ENCODE measurements around the gene MAP7D3.

MAP7D3 gene

DNA sequence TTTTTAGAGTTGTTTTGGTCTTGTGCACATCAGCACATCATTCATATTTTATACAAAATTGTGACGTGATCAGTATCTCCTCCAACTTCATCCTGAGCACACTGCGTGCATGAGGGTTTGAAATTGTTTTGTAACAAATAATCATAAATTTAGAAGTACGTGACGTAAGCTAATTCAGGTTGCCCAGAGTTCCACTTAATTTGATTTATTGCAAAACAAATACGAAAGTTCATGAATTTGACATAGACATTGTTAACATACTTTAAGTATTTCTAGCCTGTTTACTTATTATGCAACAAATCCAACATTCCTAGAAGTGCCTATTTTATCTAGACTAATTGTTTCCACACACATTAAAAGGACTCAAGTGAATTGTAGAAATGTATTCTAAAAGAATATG is 48.3 kb downstream of the MAP7D3 start:
- Histone ChIP-seq H3K36me3 (ENCODE audit: control insufficient read depth in 2 of 2, insufficient read depth in 1 of 2, low read length in 2 of 2) (peaks cover 0 to 18% of the 10 kb centered on the region in 2 experiments; a peak in 1 of 3 replicates), H3K4me3 (ENCODE audit: low read depth, low read length) (no peak overlapping the region), H3K4me1 (ENCODE audit: control insufficient read depth, insufficient read depth, low read length) (peaks cover 6% of the 10 kb centered on the region; the same call in 1 of the 2 replicates), H3K27ac (ENCODE audit: extremely low read depth, low read depth, low read length) (no peak overlapping the region), H3K9me3 (ENCODE audit: control insufficient read depth, insufficient read depth, low read depth, low read length) (no peaks in the 10 kb centered on the region)
- POLR2A ChIA-PET: no interaction called here
- CTCF ChIA-PET: interaction anchor here (0.6 to 3.8 kb wide), 4 partner anchors 55 to 175 kb away, joined by 4 to 18 read pairs (median 4); no protein-coding TSS in a partner anchor
- TF ChIP-seq ZNF670 (tag by site-specific recombination; IDR thresholded peaks at IDR 0.05; ENCODE audit: low read depth): no peak
- TF ChIP-seq ZNF558 (tag by site-specific recombination; IDR thresholded peaks at IDR 0.05): no peak
- TF ChIP-seq ZNF146 (tag by site-specific recombination; IDR thresholded peaks at IDR 0.05): no peak
- 0 out of 2 replicates have a peak, but pooled peaks have one; percentile 43 for TF ChIP-seq TSHZ1 (tag by site-specific recombination; IDR thresholded peaks at IDR 0.05; ENCODE audit: borderline replicate concordance)
- TF ChIP-seq KLF1 (tag by site-specific recombination; IDR thresholded peaks at IDR 0.05): no peak
- no peak; the same call in 1 of the 2 replicates for TF ChIP-seq ZNF692 (tag by site-specific recombination; IDR thresholded peaks at IDR 0.05)
- TF ChIP-seq HOXC10 (CRISPR knock-in tag; IDR thresholded peaks at IDR 0.05): no peak
- no peak for TF ChIP-seq KLF9 (tag by site-specific recombination; IDR thresholded peaks at IDR 0.05; ENCODE audit: low read depth)
- TF ChIP-seq ZBTB49 (tag by site-specific recombination; IDR thresholded peaks at IDR 0.05; ENCODE audit: low read depth): no peak
- TF ChIP-seq ZSCAN4 (tag by site-specific recombination; IDR thresholded peaks at IDR 0.05): 0 out of 2 replicates have a peak, but pooled peaks have one; percentile 21
- TF ChIP-seq ZNF560 (tag by site-specific recombination; IDR thresholded peaks at IDR 0.05; ENCODE audit: borderline replicate concordance): no peak
- no peak for TF ChIP-seq ZNF292 (tag by site-specific recombination; IDR thresholded peaks at IDR 0.05; ENCODE audit: borderline replicate concordance, low read depth)
- TF ChIP-seq ZNF610 (tag by site-specific recombination; IDR thresholded peaks at IDR 0.05; ENCODE audit: borderline replicate concordance): no peak
- TF ChIP-seq ZNF48 (tag by site-specific recombination; IDR thresholded peaks at IDR 0.05): no peak
- TF ChIP-seq, protein P1, sequence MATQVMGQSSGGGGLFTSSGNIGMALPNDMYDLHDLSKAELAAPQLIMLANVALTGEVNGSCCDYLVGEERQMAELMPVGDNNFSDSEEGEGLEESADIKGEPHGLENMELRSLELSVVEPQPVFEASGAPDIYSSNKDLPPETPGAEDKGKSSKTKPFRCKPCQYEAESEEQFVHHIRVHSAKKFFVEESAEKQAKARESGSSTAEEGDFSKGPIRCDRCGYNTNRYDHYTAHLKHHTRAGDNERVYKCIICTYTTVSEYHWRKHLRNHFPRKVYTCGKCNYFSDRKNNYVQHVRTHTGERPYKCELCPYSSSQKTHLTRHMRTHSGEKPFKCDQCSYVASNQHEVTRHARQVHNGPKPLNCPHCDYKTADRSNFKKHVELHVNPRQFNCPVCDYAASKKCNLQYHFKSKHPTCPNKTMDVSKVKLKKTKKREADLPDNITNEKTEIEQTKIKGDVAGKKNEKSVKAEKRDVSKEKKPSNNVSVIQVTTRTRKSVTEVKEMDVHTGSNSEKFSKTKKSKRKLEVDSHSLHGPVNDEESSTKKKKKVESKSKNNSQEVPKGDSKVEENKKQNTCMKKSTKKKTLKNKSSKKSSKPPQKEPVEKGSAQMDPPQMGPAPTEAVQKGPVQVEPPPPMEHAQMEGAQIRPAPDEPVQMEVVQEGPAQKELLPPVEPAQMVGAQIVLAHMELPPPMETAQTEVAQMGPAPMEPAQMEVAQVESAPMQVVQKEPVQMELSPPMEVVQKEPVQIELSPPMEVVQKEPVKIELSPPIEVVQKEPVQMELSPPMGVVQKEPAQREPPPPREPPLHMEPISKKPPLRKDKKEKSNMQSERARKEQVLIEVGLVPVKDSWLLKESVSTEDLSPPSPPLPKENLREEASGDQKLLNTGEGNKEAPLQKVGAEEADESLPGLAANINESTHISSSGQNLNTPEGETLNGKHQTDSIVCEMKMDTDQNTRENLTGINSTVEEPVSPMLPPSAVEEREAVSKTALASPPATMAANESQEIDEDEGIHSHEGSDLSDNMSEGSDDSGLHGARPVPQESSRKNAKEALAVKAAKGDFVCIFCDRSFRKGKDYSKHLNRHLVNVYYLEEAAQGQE (tag by site-specific recombination; IDR thresholded peaks at IDR 0.05): no peak
- TF ChIP-seq ZFP37 (tag by site-specific recombination; IDR thresholded peaks at IDR 0.05): no peak
- TF ChIP-seq ZNF423 (tag by site-specific recombination; IDR thresholded peaks at IDR 0.05): no peak
- TF ChIP-seq ZNF561 (tag by site-specific recombination; IDR thresholded peaks at IDR 0.05; ENCODE audit: borderline replicate concordance): no peak
- no peak for TF ChIP-seq ZBTB10 (tag by site-specific recombination; IDR thresholded peaks at IDR 0.05)
- TF ChIP-seq, protein P2, sequence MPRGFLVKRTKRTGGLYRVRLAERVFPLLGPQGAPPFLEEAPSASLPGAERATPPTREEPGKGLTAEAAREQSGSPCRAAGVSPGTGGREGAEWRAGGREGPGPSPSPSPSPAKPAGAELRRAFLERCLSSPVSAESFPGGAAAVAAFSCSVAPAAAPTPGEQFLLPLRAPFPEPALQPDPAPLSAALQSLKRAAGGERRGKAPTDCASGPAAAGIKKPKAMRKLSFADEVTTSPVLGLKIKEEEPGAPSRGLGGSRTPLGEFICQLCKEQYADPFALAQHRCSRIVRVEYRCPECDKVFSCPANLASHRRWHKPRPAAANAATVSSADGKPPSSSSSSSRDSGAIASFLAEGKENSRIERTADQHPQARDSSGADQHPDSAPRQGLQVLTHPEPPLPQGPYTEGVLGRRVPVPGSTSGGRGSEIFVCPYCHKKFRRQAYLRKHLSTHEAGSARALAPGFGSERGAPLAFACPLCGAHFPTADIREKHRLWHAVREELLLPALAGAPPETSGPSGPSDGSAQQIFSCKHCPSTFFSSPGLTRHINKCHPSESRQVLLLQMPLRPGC (tag by site-specific recombination; IDR thresholded peaks at IDR 0.05): peak; percentile 88

Measured in HEK293 (cell line).